Heart right ventricle (tissue), 16 donors: ENCODE measurements around the gene STARD3NL. TPM values are rescaled to one million over a fixed set of nuclear protein-coding genes. Genes with fewer than 3 reads are reported as not detected.

Source experiments
- ATAC-seq, 8 donors: fragments of 200-7000 bp; cut with Tn5 transposase; one replicate each; pipeline ENCODE4 v1.9.1; 2020; ENCODE audit warnings: mild to moderate bottlenecking in 8 of 8, moderate library complexity in 8 of 8, moderate number of reproducible peaks in 1 of 8
- DNase-seq, 2 donors: peaks; one replicate each; pipeline ENCODE4 v3.0.0-alpha.2; 2020
- H3K27ac ChIP-seq, 10 donors: fragments of 200-600 bp; sonication (generic) in 2 of 10; one replicate each; pipeline versions ENCODE4 v1.5.0 to v1.8.0; 2020 to 2022; ENCODE audit warnings: mild to moderate bottlenecking in 3 of 10
- H3K27me3 ChIP-seq, 7 donors: fragments of 200-600 bp; one replicate each; pipeline ENCODE4 v1.8.0; 2021 to 2022; ENCODE audit warnings: mild to moderate bottlenecking in 2 of 7
- H3K36me3 ChIP-seq, 9 donors: fragments of 200-600 bp; sonication (generic) in 1 of 9; one replicate each; pipeline versions ENCODE4 v1.5.0 to v1.8.0; 2020 to 2022; ENCODE audit warnings: mild to moderate bottlenecking in 2 of 9
- H3K4me1 ChIP-seq, 9 donors: fragments of 200-600 bp; sonication (generic) in 1 of 9; one replicate each; pipeline versions ENCODE4 v1.5.0 to v1.8.0; 2020 to 2022; ENCODE audit warnings: mild to moderate bottlenecking in 4 of 9
- H3K4me3 ChIP-seq, 10 donors: fragments of 200-600 bp; sonication (generic) in 2 of 10; one replicate each; pipeline versions ENCODE4 v1.5.0 to v1.8.0; 2020 to 2022; ENCODE audit warnings: mild to moderate bottlenecking in 7 of 10, moderate library complexity in 2 of 10
- H3K9me3 ChIP-seq, 11 donors: fragments of 200-600 bp in 10 of 11; sonication (generic) in 2 of 11; one replicate each; pipeline versions ENCODE4 v1.5.0 to v1.8.0; 2013 to 2022; ENCODE audit warnings: mild to moderate bottlenecking in 2 of 11, control low read depth in 1 of 11, moderate library complexity in 1 of 11
- CTCF ChIP-seq, 9 donors: fragments of 200-600 bp; sonication (generic) in 2 of 9; IDR thresholded peaks; one replicate each; pipeline versions ENCODE4 v1.5.0 to v1.8.0; 2021 to 2022; ENCODE audit warnings: antibody characterized with exemption in 9 of 9, mild to moderate bottlenecking in 5 of 9, moderate library complexity in 1 of 9
- WGBS, 2 donors: extraction: QIAGEN DNeasy Blood & Tissue Kit; methylation state at CpG; one replicate each; pipeline ENCODE4 v1.1.7; 2013; ENCODE audit warnings: inconsistent platforms in 1 of 2; 5-methylcytosine and 5-hydroxymethylcytosine counted together
- intact Hi-C, 10 donors: fragments of 100-400 bp; cut with DNase I; formaldehyde crosslinking; loops; one replicate each; pipeline versions ENCODE4 v1.11.1 to v1.14.2; 2022
- polyA plus RNA-seq, 2 donors: library from polyadenylated mRNA; stranded (reverse); fragments of 200-250 nt; gene quantifications; one replicate each; pipeline ENCODE4 v1.2.3, GENCODE V29; 2013
- total RNA-seq, 10 donors: library from RNA; stranded (reverse); fragmentation: NEBNext Ultra II Directional in 3 of 10; extraction: Animal tissue kit (Norgen Biotek cat#: 25700) in 3 of 10; gene quantifications; one replicate each; pipeline versions ENCODE4 v1.2.1 to v1.2.4, GENCODE V29; 2021 to 2023
- donor health status: Arrhythmogenic right ventricular cardiomyopathy.
- donor health status: ischemic (EF 13 %, LVEDD 7.1; RV severe dilation, severe dysfunction).
- donor health status: healthy with polysubstance abuse.
- donor health status: DM: no; HTN: yes; CAD: no.
- donor health status: DM: no; HTN: no; CAD: no.
- donor health status: ischemic (EF 25% LVEDD 6.9; RV normal size, moderate dysfunction).
- donor health status: ischemic (EF 25% LVEDD 5.7; RV mildly dilated, moderate dysfunction).
- donor health status: healthy.
- donor health status: DM: yes; HTN: yes; CAD: no.
- donor health status: Ischemic cardiomyopathy.
- donor health status: ischemic (EF 35%, LVEDD 5.7; RV mildly dilated, moderate dysfunction).
- donor health status: nonischemic (EF 11% LVEDD 7.7; RV severe dilation, severe dysfunction).
- donor health status: DM: yes; HTN: yes; CAD: no.
- donor health status: PGD.
- donor health status: ischemic (EF 29% LVEDD 5.4; RV normal size, mild dysfunction).
- donor health status: nonischemic (EF 23%, LVEDD 6.1; RV moderate dilation, normal function).

Gene STARD3NL
- total and polyA plus RNA-seq, 12 donors: 11.9 to 29.3 (median 24.1) TPM

DNA sequence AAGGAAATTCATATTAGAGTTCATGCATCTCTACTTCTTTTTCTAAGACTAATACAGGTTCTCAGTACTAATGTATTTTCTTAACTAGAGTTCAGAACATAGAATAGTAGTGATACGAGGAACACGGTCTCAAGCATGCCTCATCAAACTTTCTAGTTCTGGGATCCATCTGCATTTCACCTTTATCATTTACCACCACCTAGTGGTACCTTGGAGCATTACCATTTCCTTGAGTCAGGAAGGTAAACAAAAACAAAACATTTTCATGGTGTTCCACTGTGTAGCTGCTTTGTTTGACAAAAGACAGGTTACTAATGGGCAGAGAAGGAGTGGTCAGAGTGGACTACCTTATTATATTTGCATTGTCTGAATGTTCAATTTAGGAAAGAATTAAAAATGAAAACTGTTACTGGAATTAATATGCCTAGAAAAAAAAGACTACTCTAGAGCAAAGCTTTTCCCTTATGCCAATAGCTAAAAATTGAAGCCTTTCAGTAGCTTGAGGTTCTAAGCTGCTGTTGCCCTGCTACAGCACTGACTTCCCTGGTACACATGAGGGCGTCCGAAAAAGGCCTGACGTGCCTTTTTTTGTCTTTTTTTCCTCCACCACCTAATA is 44.5 kb downstream of the STARD3NL start:
- Histone ChIP-seq H3K27ac (peak overlapping the region in 1 of 10 donors; percentile 41), H3K9me3 (no peaks in the 10 kb centered on the region), H3K4me1 (peaks cover 0 to 16% (median 0%) of the 10 kb centered on the region in 9 donors), H3K4me3 (no peak overlapping the region), H3K27me3 (no peaks in the 10 kb centered on the region), H3K36me3 (peaks cover 0 to 90% (median 29%) of the 10 kb centered on the region in 9 donors)
- DNase-seq (peak in 1 of 2 donors; percentile 36), ATAC-seq (peak in 7 of 8 donors; percentile 66 to 85 (median 71))
- intact Hi-C loops: loop anchor here (1.0 to 10.0 kb wide), 8 partner anchors 92 to 320 kb away; partner anchors contain the start of gene SFRP4 (in 1 of the 10)
- WGBS, 2 donors: 59 to 60% methylated on average over 5 of the region's 5 CpGs
- TF ChIP-seq CTCF (IDR thresholded peaks at IDR 0.05): peak; percentile 73 to 93 (median 89)

GRCh38 chr7:38223306-38223705 is 45.3 kb downstream of the STARD3NL start:
- H3K4me3 ChIP-seq: no peak overlapping the region
- peaks cover 0 to 16% (median 0%) of the 10 kb centered on the region in 9 donors for H3K4me1 ChIP-seq
- H3K36me3 ChIP-seq: peaks cover 0 to 88% (median 22%) of the 10 kb centered on the region in 9 donors
- WGBS, 2 donors: 95 to 97% methylated on average over 2 of the region's 2 CpGs
- TF ChIP-seq CTCF (IDR thresholded peaks at IDR 0.05): no peak
- DNase-seq: no peak
- ATAC-seq: no peak
- no peaks in the 10 kb centered on the region for H3K27me3 ChIP-seq
- intact Hi-C loops: loop anchor here in 9 of 10 donors (2.0 to 10.0 kb wide), 6 partner anchors 91 to 321 kb away; partner anchors contain the start of gene SFRP4 (in 1 of the 9)
- H3K27ac ChIP-seq: peak overlapping the region in 1 of 10 donors; percentile 41
- H3K9me3 ChIP-seq: no peaks in the 10 kb centered on the region

DNA sequence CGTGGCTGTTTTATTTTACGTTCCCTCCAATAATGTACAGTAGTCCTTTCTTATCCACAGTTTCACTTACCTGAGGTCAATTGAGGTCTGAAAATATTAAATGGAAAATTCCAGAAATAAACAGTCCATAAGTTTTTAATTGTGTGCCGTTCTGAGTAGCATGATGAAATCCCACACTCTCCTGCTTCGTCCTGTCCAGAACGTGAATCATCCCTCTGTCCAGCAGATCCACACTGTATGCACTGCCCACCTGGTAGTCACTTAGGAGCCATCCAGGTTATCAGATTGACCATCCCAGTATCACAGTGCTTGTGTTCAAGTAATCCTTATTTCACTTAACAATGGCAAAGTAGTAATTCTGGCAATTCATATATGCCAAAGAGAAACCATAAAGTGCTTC is 46.3 kb downstream of the STARD3NL start:
- Histone ChIP-seq H3K4me3 (no peak overlapping the region), H3K27me3 (no peaks in the 10 kb centered on the region), H3K27ac (no peak overlapping the region), H3K9me3 (no peaks in the 10 kb centered on the region), H3K36me3 (peaks cover 0 to 88% (median 25%) of the 10 kb centered on the region in 9 donors), H3K4me1 (peaks cover 0 to 16% (median 0%) of the 10 kb centered on the region in 9 donors)
- 93 to 94% methylated on average over 5 of the region's 5 CpGs for WGBS, 2 donors
- no peak for DNase-seq
- no peak for ATAC-seq
- intact Hi-C loops: loop anchor here in 9 of 10 donors (5.0 to 10.0 kb wide), 5 partner anchors 90 to 322 kb away; partner anchors contain the start of gene SFRP4 (in 1 of the 9)
- no peak for TF ChIP-seq CTCF (IDR thresholded peaks at IDR 0.05)

GRCh38 chr7:38229386-38229785 is 51.3 kb downstream of the STARD3NL start:
- no peak overlapping the region for H3K4me3 ChIP-seq
- peaks cover 0 to 22% (median 0%) of the 10 kb centered on the region in 9 donors for H3K4me1 ChIP-seq
- H3K36me3 ChIP-seq: peaks cover 0 to 71% (median 18%) of the 10 kb centered on the region in 9 donors
- ATAC-seq: no peak
- 93 to 96% methylated on average over 6 of the region's 6 CpGs for WGBS, 2 donors
- H3K27me3 ChIP-seq: no peaks in the 10 kb centered on the region
- intact Hi-C loops: loop anchor here in 3 of 10 donors (5.0 to 10.0 kb wide), 3 partner anchors 85 to 327 kb away; partner anchors contain the start of gene SFRP4 (in 1 of the 3)
- no peak for TF ChIP-seq CTCF (IDR thresholded peaks at IDR 0.05)
- H3K27ac ChIP-seq: no peak overlapping the region
- no peak for DNase-seq
- H3K9me3 ChIP-seq: no peaks in the 10 kb centered on the region
